NCI-H748 (cell line): ENCODE data around the gene PSMG3.

Source experiments
- DNase-seq: peaks from one replicate; lab custom pipeline; 2025; ENCODE audit not compliant: unreplicated experiment; lab: John Stamatoyannopoulos, UW

Gene PSMG3, protein sequence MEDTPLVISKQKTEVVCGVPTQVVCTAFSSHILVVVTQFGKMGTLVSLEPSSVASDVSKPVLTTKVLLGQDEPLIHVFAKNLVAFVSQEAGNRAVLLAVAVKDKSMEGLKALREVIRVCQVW

DNA sequence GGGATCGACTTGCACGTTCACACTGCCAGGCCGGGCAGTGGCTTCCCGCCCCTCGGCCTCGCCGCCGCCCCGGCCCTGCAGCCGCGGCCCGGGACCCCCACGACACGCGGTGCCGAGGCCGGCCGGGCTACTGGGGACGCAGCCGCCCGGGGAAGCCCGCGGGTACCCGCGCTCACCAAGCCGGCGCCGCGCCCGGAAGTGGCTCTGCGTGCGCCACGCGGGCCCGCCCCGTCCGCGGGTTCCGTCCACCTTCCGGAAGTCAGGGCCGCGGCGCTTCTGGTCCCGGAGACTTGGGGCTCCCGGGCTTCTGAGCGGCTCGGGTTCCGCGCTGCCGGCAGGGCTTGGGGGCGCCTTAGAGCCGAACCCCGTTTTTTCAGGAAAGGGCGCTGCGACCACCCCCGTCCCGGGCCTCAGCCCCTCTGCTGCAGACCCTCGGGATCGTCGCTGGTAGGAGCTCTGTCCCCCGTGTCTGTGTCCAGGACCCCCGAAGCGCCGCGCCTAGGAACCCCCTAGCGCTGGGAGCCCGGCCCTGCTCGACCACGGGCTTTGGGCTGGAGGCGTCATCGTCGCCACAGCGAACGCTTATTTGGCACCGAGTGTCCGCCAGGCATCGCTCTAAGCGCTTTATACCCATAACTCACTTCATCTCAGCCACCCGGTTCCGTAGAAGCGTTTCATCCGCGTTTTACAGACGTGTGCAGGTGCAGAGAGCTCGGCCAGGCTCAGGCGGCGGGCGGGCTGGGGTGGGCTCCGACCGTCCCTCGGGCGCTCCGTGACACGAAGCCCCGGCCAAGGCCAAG lies at the start of gene PSMG3:
Gene PSMG3 (minus strand): TSS at position 200 of the 800 bp plus-strand sequence. CDS start 693 bp downstream, outside the sequence.
- peak; percentile 93 for DNase-seq

DNA sequence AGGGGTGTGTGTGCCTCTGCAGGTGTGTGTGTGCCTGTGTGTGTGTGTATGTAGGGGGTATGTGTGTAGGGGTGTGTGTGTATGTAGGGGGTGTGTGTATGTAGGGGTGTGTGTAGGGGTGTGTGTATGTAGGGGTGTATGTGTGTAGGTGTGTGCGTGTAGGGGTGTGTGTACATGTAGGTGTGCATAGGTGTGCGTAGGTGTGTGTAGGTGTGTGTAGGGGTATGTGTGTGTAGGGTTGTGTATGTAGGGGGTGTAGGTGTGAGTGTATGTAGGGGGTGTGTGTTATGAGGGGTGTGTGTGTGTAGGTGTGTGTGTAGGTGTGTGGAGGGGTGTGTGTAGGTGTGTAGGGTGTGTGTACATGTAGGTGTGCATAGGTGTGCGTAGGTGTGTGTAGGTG lies 48.6 kb upstream of the PSMG3 start:
- no peak for DNase-seq

DNA sequence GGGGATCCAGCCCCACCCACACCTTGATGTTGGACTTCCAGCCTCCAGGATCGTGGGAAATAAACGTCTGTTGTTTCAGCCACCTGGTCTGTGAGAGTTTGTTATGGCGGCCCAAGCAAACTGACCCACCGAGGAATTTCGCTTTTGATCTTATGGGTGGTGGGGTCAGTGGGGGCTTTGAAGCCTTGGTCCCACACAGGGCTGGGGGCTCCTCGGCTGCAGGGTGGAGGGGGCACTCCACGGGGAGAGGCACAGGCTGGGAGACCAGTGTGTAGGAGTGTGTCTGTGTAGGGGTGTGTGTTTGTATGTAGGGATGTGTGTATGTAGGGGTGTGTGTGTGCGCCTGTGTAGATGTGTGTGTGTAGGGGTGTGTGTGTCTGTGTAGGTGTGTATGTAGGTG lies 48.1 kb upstream of the PSMG3 start:
- no peak for DNase-seq

DNA sequence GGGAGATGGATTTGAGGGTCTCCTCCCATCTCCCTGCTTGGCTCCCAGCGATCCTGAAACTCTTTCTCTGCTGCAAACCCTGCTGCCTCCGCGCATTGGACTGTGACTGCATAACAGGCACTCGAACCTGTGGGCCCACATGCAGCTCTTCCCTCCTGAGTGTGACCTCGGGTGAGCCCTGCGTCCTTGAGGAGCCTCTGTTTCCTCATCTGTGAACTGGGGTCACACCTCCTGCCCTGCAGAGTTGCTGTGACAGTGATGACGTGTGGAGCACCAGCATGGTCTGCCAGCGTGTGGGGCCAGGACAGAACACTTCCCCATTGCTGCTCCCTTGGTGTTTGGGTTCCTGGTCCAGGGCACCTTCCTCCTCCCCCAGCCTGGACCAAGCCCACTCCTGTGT lies 46.9 kb upstream of the PSMG3 start:
- DNase-seq, result no peak

DNA sequence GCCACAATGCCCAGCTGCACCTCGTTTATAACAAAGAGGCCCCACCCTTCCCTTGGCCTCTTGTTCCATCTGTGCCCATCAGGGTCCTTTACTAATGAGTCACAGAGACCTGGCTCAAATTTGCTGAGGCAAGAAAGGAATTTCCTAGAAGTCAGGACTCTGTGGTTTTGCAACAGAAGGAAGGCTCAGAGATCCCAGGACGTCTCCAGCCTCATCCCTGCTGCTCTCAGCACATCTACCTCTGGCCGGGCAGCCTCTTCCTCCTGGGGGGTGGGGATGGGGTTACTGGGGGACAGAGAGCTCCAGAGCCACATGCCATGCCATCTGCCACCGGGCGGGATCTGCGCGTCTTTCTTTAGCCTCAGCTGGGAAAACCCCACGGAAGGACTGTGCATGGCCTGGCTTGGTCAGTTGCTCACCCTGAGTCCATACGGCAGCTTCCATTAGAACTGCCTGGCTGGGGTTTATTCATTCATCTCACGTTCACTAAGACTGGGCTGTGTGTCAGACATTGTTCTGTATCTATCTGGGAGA lies 41.9 kb upstream of the PSMG3 start:
- no peak for DNase-seq

DNA sequence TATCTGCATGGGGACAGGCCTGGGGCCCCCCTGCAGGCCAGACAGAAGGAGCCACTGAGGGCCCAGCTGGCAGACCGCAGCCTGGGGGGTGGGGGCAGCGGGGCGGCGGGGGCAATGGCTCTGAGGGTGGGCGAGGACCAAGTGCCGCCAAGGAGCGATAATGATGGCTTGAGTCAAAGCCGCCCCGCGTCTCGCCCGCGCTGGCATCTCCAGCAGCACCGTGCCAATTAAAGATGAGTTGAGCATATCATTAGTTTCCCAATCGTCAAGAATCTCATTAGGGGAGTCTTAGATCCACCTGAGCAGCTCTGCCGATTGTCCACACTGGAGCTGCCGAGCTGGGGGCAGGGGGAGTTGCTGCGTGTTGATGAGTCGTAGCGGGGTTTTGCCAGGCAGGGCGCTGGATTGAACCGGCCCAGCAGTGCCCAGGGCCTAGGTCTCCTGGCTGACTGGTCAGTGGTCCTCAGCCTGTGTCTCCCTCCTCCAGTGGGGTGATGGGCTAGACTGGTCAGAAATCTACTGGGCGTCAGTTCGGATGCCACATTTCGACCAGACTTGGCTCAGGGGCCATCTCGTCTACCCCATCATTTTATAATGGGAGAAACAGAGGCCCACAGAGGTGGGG lies 41.0 kb upstream of the PSMG3 start:
- DNase-seq, result no peak

DNA sequence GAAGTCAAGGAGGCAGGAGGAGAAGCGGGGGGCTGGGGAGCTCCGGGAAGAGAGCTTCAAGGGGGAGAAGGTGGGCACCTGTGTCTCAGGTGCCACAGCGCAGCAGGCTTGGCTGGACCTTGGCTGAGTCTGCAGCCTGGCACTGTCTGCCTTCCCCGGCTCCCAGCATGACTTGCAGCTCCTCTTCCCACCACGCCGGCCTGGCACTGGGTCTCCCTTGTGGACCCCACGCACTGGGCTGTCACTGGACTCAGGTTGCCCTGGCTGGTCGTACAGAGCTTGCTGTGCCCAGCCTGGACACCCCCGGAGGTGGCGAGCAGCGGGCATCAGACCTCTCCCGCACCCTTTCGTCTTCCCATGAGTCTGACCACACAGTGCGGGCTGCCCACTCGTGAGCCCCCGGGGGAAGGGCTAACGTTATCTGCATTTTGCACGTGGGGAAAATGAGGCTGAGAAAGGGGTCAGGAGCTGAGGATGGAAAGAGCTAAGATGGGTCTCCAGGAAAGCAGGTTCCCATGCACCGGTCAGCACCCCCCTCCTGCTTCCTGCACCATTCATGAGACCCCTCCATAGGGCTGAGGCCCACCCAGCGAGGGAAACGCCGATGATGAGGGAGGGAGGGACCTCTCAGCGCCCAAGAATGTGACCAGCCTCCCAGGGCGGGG lies 40.3 kb upstream of the PSMG3 start:
- DNase-seq, result no peak

DNA sequence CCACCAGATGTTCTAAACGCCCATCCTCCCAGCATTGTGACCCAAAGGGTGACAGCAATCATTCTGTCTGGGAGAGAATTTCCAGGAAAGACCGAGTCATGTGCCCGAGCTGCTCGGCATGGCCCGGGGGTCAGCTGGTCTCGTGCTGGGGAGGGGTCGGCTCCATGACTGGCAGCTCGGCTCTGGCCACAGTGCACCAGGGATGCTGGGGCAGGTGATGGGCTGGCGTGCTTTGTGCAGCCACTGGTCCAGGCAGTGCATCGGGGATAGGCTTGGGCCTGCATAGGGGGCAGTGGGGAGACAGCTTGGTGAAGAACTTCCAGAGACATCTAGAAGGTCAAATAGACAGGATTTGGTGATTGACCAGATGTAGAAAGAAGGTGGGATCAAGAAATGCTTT lies 39.2 kb upstream of the PSMG3 start:
- no peak for DNase-seq

DNA sequence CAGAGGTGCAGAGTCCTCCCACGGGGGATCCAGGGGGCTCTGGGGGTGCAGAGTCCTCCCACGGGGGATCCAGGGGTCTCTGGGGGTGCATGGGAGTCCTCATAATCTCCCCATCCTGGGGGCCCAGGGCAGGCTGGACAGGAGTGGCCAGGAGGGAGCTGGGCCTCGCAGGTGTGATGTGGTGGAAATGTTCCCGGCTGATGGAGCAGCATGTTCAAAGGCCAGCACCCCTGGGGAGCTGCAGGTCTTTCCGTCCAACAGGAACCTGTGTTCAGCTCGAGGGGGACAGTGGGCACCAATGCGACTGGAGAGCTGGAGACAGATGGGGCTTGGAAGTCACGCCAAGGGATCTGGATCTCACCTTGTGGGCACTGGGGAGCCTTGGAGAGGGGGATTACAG lies 38.5 kb upstream of the PSMG3 start:
- no peak for DNase-seq

DNA sequence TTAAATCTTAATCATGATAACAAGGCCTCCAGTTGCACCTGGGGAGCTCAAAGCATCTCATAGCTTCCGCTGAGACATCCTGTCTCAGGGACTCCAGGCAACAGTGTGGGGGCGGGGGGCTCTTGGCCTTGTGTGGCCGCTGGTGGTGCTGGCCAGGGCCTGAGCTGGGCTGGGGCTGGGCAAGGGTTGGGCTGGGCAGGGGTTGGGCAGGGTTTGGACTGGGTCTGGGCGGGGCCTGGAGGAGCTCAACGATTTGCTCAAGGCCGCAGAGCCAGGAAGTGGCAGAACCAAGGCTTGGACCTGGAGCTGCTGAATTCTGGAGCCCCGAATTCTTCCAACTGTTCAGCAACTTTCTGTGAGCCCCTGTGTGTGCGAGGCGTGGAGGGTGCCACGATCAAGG lies 37.9 kb upstream of the PSMG3 start:
- no peak for DNase-seq

DNA sequence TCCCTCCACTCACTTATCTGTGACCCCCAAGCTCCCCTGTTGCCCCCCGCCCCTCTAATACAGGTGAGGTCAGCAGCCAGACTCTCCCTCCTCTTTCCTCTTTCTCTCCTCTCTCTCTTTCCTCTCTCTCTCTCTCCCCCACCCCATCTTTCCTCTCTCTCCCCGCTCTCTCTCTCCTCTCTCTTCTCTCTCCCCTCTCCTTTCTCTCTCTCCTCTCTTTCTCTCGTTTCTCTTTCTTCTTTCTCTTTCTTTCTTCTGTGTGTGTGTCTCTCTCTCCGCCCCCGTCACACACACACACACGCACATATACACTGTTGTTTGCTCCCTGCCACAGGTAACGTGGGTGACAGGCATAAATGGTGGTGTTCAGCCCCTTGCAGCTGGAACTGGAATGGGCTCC lies 37.2 kb upstream of the PSMG3 start:
- DNase-seq, result no peak

DNA sequence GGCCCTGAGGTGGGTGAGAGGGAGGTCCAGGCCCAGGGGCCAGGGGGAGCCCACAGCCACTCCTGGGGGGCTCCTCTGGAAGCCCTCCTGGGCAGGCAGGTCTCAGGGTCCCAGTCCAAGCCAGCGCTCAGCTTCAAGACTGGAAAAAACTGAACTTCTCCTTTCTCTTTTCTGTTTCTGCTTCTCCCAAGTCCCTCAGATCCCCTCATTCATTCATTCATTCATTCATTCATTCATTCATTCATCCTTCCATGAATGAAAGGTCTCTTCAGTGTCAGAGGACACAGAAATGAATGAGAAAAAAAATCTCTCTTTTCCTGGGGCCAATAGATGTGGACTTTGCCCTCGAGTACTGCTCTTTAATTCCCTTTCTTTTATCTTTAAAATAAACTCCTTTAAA lies 34.6 kb upstream of the PSMG3 start:
- DNase-seq, result no peak

DNA sequence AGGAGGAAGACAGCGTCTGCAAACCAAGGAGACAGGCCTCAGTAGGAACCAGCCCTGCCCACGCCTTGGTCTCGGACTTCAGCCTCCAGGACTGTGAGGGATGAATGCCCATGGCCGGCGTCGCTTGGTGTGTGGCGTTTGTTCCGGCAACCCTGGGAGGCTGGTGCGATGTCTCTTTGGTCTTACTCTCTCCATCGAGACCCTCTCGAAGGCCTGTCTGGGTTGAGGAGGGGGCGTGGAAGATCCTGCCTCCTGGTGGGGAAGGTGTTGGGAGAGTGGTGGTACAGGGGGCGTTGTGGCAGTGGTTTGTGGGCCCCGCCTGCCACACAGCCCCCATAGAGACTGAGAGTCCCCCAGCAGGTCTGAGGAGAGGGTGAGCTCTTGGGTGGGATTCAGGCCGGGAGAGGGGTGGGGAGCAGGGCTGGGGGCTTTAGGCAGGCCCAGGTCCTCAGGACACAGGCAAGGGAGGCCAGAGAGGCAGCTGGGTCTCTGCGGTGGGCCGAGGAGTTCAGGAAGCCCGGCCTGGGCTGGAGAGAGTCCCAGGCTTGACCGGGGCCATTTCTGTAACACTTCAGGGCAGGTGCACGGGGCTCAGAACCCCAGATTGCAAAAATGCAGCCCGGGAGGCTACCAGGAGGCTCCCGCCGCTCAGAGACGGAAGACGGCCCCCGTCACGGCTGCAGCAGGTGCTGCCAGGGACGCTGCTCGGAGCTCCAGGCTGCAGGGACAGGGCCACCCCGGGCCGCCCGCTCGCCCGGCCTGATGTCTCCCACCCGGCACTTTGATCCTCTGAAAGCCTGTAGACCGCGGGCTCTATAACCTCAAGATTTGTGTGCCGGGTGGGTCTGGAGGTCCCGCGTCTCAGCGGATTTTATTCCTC lies 33.8 kb upstream of the PSMG3 start:
- no peak for DNase-seq

DNA sequence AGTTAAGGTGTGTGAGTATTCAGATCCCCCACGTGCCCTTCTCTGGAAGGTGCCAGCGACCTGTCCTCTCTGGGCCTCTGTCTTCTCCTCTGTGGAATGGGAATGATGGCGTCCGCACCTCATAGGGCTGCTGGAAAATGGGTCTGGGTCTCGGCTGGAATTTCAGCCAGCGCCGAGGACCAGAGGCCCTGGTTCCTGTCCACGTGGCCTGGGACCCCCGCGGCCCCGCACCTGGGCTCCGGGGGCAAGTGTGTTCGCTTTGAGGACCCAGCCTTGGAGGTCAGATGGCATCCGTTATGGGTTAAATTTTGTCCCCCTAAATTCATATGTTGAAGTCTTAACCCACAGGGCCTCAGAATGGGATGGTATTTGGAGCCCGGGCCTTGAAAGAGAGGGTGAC lies 32.6 kb upstream of the PSMG3 start:
- no peak for DNase-seq

DNA sequence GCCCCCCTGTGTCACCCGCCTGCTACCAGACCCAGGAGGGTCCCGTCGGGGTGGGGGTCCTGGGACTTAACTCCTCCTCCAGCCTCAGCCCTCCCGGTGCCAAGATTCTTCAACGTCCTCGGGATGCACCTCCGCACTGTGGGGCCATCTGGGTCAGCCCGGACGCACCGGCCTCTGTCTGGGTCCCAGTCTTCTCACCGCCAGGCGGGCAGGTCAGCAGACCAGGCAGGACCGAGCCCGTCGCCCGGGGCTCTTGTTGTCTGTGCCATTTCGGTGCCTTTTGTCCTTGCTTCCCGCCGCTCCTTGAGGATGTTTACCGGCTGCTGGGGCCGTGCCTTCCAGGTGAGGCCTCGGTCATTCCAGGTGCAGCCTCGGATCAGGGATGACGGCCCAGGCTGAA lies 32.1 kb upstream of the PSMG3 start:
- no peak for DNase-seq

DNA sequence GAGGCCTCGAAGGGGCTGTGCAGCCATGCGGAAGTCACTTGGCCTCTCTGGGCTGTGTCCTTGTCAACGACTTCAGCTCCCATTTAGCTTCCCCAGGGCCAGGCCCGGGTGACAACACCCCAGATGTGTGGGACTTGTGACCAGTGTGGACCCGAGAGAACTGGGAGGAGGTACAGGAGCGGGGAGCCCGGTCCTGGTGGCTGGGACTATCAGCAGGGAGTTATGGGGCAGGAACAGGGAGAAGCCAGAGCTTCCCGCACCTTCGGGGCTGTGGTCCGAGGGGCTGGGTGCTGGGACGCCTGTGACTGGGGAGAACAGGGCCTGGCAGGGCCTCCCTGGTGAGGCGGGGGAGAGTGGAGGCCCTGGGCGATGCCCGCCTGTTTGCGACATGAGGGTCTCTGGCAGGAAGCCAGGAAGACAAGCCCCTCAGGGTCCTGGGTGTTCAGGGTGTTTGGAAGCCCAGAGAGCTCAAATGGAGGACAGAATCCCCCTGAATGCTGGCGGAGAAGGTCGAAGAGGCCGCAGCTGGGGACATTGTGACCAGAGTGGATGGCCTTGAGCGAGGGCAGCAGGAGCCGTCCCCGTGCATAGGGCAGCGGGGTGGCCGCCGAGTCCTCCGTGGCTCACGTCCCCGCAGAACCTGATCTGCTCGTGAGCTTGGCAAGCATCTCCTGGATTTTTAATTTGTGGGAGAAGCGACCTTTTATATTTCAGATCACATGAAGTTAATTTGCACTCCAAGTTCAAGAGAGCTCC lies 30.0 kb upstream of the PSMG3 start:
- no peak for DNase-seq

DNA sequence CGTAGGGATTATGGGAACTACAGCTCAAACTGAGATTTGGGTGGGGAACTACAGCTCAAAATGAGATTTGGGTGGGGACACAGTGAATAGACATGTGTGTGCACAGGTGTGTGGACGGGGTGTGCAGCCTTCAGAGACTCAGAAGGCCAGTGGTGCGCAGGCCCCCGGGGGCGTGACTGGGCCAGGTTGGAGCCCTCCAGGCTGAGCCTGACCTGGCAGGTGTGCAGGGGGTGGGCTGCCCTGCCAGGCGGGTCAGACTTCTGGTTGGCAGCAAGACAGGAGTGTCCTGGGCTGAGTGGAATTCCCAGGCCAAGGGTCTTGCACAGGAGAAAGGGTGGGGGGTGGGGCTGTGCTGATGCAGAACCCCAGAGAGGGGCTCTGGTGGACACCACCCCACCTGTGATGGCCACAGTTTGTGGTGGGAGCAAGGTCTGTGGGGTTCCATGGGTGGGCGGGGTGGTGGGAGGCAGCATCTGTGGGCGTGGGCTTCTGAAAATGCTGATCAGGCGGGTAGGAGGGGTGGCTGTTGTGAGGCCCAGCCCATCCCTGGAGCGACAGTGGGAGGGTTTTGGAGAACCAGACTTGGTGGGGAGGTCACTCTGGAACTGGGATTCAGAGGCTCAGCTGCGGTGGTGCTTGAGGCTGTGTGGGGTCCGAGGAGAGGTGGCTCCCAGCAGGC lies 29.3 kb upstream of the PSMG3 start:
- no peak for DNase-seq

DNA sequence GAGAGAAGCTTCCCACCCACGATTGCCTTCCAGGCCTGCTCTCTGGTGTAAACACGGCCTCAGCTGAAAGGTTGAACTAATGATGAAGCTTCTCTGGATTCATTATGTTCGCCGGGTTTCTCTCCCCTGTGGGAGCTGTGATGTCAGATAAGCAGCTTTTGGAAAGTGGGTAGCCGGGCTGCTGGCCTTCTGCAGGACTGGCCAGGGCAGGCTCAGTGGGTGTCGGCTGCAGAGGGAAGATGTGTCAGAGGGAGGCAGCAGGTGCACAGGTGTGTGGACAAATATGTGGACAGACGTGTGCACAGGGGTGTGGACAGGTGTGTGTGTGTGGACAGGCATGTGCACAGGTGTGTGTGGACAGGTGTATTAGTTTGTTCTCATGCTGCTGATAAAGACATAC lies 28.5 kb upstream of the PSMG3 start:
- peak; percentile 20 for DNase-seq

DNA sequence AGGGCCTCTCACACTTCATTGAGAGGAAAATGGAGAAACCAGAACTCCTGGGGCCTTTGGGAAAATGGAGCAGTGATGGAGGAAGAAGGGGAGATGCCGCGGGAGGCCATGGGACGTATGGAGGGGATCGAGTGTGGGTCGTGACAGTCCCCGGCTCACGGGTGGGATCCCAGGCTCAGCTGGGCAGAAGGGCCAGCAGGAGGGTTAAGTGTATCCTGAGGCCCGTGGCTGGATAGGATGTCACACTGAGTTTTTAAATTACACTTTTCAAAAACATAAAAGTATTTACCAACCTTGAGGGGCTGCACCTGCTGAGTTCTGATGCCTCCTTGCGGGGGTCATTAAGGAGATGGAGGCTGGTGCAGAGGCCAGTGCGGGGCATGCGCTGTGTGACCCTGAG lies 28.0 kb upstream of the PSMG3 start:
- no peak for DNase-seq
